GM23338 (cell line): ENCODE data around the gene PSEN2.

Experiments used
- CREB1 ChIP-seq: fragments of 250-450 bp; sonication (Bioruptor Pico); IDR thresholded peaks from 2 replicates; pipeline ENCODE4 v1.5.0; 2020; ENCODE audit warnings: low read depth, mild to moderate bottlenecking, moderate library complexity
- CTCF ChIP-seq, 2 experiments: fragments of 200-600 bp in 1 of 2; sonication (generic) in 1 of 2; conservative IDR thresholded peaks; 2 replicates each; pipeline versions ENCODE4 v1.5.1 to v1.6.1; 2016 to 2017; ENCODE audit warnings: antibody characterized with exemption in 2 of 2, low read depth in 2 of 2, mild to moderate bottlenecking in 2 of 2, moderate library complexity in 1 of 2
- EZH2phosphoT487 ChIP-seq: fragments of 200-600 bp; sonication (generic); IDR thresholded peaks from one replicate; pipeline ENCODE4 v1.8.1; 2018; ENCODE audit warnings: antibody characterized with exemption; ENCODE audit not compliant: unreplicated experiment
- POLR2AphosphoS5 ChIP-seq: IDR thresholded peaks from 2 replicates; pipeline ENCODE4 v1.6.1; 2016; ENCODE audit warnings: antibody characterized with exemption, low read depth
- REST ChIP-seq: IDR thresholded peaks from one replicate; pipeline ENCODE4 v1.6.1; 2018; ENCODE audit warnings: antibody characterized with exemption; ENCODE audit not compliant: unreplicated experiment

GRCh38 chr1:226943156-226943555 lies 72.7 kb downstream of the PSEN2 start:
- TF ChIP-seq CTCF (conservative IDR thresholded peaks at IDR 0.05; ENCODE audit: low read depth in 2 of 2): no peak
- no peak for TF ChIP-seq REST
- no peak for TF ChIP-seq EZH2phosphoT487
- no peak for TF ChIP-seq POLR2AphosphoS5
- no peak for TF ChIP-seq CREB1 (CRISPR knock-in tag)
